SH-SY5Y (cell line): Measurements from ENCODE around the gene CCDC40.

ENCODE experiments used
- GATA2 ChIP-seq: IDR thresholded peaks from 2 replicates; pipeline ENCODE4 v1.6.1; 2011; ENCODE audit warnings: mild to moderate bottlenecking, low read depth, low read length
- GATA3 ChIP-seq: IDR thresholded peaks from 2 replicates; pipeline ENCODE4 v1.6.1; 2011; ENCODE audit warnings: low read depth, mild to moderate bottlenecking, low read length, moderate library complexity

CCDC40 gene

GRCh38 chr17:80086081-80086480 is 49.6 kb downstream of the CCDC40 start:
- TF ChIP-seq GATA3 (no peak), GATA2 (no peak)

GRCh38 chr17:80086616-80087015 is 50.2 kb downstream of the CCDC40 start:
- no peak for TF ChIP-seq GATA3
- TF ChIP-seq GATA2: no peak

DNA sequence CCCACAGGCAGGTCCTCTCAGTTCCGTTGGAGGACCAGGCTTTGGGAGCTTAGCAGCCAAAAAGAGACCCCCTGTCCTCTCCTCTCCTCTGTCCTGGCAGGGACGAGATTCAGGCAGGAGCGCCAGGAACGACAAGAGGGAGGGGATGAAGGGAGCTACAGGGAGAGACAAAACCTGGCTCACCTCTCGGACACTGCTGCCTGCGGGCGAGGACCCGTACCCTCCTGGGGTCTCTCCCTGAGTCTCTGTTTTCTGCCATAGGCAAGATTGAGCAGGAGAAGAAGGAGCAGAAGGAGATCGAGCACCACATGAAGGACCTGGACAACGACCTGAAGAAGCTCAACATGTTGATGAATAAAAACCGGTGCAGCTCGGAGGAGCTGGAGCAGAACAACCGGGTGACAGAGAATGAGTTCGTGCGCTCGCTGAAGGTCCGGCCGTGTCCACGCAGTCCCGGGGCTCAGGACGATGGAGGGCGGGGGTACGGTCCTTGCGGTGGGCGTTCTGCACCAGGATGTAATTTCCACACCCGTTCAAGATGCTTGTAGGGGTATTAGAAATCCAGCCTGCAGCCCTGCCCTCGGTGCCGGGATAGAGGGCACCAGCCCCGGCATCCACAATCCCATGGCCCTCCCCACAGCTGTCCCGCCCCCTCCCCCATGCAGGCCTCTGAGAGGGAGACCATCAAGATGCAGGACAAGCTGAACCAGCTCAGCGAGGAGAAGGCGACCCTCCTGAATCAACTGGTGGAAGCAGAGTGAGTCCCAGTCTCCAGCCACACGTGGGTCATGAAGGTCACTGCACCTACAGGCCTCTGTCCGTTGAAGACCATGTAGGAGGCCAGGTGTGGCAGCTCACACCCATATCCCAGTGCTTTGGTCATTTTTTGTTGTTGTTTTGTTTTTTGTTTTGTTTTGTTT is 51.2 kb downstream of the CCDC40 start:
- TF ChIP-seq GATA3 (no peak), GATA2 (no peak)

DNA sequence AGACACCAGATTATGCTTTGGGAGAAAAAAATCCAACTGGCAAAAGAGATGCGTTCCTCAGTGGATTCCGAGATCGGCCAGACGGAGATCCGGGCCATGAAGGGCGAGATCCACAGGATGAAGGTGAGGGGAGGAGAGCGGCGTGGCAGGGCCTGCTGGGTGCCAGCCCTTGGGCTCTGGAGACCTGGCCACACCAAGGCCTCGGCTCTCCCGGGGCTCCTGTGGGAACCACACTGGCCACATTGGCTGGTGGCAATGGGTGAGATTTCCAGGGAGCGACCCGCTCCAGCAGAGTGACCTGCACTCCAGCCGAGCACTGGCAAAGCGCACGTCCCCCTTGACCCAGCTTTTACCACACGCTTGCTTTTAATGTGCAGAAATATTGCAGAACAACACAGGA is 53.3 kb downstream of the CCDC40 start:
- no peak for TF ChIP-seq GATA3

DNA sequence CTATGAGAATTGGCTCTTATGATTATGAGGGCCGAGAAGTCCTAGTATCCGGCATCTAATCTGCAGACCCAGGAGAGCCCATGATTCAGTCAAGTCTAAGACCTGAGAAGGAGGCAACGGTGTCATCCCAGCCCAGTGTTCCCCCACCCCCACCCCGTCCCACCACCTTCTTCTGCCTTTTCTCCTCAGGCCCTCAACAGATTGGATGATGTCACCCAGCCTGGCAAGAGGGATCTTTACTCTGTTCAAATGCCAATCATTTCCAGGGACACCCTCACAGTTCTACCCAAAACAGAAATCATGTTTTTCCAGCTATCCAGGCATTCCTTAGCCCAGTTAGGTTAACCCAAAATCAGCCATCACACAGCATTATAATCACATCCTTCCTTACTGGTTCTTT is 54.9 kb downstream of the CCDC40 start:
- TF ChIP-seq GATA3 (no peak), GATA2 (no peak)

DNA sequence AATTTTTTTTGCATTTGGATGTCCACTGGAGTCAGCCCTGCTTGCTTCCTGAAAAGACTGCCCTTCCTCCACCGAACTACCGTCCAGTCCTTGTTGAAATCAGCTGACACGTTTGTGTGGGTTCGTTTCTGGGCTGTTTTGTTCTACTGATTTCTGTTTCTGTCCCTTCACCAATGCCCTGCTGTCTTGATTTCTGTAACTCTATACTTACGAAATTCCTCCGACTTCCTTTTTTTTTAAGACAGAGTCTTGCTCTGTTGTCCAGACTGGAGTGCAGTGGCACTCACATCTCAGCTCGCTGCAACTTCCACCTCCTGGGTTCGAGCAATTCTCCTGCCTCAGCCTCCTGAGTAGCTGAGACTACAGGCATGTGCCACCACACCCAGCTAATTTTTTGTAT is 56.5 kb downstream of the CCDC40 start:
- TF ChIP-seq GATA3 (no peak), GATA2 (no peak)

DNA sequence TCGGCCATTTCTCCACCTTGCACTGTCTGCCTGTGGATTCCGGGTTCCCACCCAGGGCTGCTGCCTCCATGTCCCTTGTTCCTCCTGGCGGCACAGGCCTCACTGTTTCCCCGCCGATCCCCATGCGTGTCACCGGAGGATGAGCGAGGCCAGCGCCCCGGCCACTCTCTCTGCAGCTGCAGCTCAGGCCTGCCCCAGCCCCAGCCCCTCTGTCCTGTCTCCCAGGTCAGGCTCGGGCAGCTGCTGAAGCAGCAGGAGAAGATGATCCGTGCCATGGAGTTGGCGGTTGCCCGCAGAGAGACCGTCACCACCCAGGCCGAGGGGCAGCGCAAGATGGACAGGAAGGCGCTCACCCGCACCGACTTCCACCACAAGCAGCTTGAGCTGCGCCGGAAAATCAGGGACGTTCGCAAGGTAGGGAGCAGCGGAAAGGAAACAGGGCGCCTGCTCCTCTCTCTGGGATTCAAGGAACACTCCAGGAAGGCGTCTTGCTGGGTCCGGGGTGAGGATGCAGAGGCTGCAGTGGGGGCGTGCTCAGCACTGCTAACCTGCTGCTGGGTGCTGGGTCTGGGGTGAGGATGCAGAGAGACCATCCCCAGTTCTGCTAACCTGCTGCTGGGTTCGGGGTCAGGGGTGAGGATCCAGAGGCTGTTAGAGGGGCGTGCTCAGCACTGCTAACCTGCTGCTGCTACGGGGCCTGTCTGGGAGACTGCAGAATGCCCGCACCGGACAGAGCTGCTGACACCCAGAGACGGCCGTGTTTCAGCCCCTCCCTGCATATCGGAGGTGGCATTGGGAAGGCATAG is 58.8 kb downstream of the CCDC40 start:
- TF ChIP-seq GATA2 (no peak), GATA3 (no peak)

- TF ChIP-seq GATA2 (no peak), GATA3 (no peak)
Measured at GRCh38 chr17:80095844-80096475, 59.5 kb downstream of the CCDC40 start.

DNA sequence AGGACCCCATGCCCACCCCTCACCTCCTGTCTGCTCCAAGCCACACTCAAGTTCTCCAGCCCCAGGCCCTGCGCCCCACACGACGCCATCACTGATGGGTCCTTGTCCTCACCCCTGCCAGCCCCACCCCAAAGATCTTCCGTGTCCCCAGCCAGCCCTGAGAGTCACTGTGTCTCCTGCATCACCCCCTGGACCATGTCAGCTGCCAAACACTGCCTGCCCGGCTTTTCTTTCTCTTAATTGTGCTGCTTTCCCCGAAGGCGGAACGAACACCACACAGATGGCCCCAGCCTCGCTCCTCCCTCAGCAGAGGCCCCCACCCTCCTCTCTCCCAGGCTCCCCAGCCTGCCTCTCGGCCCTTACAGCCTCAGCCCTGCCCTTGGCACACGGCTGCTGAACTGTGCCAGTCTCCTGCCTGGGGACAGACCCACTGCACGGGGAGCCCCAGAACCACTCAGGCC is 60.1 kb downstream of the CCDC40 start:
- TF ChIP-seq GATA2 (no peak), GATA3 (no peak)

DNA sequence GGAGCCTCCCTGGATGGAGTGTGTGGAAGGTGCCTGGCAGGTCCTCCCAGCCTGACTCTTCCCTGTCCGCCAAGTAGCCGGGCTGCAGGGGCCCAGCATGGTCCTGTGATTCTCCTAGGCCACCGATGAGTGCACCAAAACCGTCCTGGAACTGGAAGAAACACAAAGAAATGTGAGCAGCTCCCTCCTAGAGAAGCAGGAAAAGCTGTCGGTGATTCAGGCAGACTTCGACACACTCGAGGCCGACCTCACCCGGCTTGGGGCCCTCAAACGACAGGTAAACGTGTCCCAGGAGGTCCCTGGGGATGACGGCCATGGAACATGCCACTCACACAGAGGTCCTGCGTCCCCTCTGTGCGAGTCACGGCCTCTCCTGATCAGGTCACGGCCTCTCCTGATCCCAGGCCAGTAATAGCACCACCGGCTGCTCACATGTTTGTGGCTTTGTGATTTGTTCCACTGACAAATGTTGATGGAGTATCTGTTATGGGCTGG is 60.7 kb downstream of the CCDC40 start:
- no peak for TF ChIP-seq GATA2

- TF ChIP-seq GATA2: no peak
- no peak for TF ChIP-seq GATA3
Measured at GRCh38 chr17:80097844-80098691, 61.6 kb downstream of the CCDC40 start.

DNA sequence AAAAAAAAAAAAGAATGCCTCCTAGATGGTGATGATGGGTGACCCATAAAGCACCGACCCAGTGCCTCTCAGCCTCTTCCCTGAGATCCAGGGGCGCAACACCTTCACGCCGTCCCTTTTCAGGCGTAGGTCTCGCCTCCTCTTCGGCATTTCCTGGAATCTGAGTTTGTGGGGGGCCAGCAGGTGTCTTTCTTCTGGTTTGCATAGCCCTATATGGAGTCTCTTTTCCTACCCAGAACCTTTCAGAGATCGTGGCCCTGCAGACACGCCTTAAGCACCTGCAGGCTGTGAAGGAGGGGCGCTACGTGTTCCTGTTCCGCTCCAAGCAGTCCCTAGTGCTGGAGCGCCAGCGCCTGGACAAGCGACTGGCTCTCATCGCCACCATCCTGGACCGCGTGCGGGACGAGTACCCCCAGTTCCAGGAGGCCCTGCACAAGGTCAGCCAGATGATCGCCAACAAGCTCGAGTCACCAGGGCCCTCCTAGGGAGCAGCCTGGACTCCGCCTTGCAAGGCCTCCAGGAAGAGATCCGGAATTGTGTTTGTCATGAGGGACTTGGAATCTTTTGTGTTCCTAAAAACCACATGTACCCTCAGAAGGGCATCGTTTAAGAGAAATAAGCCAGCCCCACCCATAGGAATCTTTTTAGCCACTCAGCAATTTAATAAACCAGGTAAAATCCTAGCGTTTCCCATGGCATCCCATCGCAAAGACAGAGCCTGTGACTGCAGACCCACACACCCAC is 63.0 kb downstream of the CCDC40 start:
- no peak for TF ChIP-seq GATA3

DNA sequence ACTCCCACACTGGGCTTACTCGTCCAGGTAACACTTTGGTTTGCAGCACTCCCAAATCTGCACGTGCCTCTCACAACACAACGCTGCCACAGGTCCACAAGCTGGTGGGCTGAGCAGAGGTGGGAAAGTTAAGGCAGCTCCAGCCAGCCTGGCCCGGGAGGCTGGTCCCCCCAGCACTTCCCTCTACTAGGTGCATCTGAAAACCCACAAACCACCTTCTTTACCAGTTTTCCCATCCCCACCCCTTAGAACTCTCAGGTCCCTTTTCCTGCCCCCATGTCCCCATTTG is 63.5 kb downstream of the CCDC40 start:
- TF ChIP-seq GATA2 (no peak), GATA3 (no peak)
